ENCODE data around the gene UST. TPM values are rescaled to one million over a fixed set of nuclear protein-coding genes. Genes with fewer than 3 reads are reported as not detected.
"Not testable (repeated sequence)": the region's sequence is repeated elsewhere in the genome, so short reads cannot be mapped to it uniquely, and the experiment has no call there.

Gene UST
- total and polyA plus RNA-seq, 8 donors, result 3.7 to 20.9 (median 8.6) TPM

GRCh38 chr6:148760568-148761526 is 14.0 kb downstream of the UST start:
- peak in 2 of 6 donors; percentile 27 to 54 for DNase-seq
- intact Hi-C loops (cut with DNase I), result no loop called here
- TF ChIP-seq, protein P1, sequence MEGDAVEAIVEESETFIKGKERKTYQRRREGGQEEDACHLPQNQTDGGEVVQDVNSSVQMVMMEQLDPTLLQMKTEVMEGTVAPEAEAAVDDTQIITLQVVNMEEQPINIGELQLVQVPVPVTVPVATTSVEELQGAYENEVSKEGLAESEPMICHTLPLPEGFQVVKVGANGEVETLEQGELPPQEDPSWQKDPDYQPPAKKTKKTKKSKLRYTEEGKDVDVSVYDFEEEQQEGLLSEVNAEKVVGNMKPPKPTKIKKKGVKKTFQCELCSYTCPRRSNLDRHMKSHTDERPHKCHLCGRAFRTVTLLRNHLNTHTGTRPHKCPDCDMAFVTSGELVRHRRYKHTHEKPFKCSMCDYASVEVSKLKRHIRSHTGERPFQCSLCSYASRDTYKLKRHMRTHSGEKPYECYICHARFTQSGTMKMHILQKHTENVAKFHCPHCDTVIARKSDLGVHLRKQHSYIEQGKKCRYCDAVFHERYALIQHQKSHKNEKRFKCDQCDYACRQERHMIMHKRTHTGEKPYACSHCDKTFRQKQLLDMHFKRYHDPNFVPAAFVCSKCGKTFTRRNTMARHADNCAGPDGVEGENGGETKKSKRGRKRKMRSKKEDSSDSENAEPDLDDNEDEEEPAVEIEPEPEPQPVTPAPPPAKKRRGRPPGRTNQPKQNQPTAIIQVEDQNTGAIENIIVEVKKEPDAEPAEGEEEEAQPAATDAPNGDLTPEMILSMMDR (IDR thresholded peaks at IDR 0.05), result no peak
- Histone ChIP-seq H3K36me3 (no peaks in the 10 kb centered on the region), H3K27ac (peak overlapping the region in 2 of 4 donors; percentile 26 to 33), H3K9me3 (no peaks in the 10 kb centered on the region), H3K4me3 (no peak overlapping the region), H3K4me1 (no peaks in the 10 kb centered on the region), H3K27me3 (no peaks in the 10 kb centered on the region)
- no peak for FAIRE-seq
- 62 to 70% methylated on average over 14 of the region's 14 CpGs for WGBS, 2 donors
- ATAC-seq, result peak; percentile 55 to 79 (median 76)

DNA sequence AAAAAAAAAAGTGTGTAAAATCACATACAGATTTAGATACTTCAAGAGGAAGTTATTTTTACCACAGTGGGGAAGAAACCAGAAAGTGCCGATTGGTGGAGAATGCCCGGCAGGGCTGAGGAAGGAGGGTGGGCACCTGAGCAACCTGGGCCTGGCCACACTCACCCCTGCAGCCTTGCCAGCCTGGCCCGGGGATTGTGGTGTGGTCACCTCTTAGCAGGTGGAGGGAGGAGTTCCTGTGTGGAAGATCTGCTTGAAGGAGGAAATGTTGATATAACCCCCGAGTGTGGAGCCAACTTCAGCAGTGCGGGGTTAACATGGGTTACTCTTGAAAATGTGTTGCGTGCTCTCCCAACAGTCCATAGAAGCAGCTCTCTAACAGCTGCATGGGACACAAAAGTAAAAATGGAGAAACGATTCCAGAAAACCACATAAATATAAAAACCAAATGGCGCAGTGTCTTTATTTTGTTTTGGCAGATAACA is 14.7 kb downstream of the UST start:
- WGBS, 2 donors, result 55 to 56% methylated on average over 8 of the region's 8 CpGs
- no peaks in the 10 kb centered on the region for H3K27me3 ChIP-seq
- H3K36me3 ChIP-seq, result no peaks in the 10 kb centered on the region
- TF ChIP-seq, protein P1 (IDR thresholded peaks at IDR 0.05), result no peak
- intact Hi-C loops (cut with DNase I), result no loop called here
- H3K27ac ChIP-seq, result no peak overlapping the region
- DNase-seq (no peak), FAIRE-seq (no peak), ATAC-seq (peak; percentile 24 to 76 (median 45))
- no peaks in the 10 kb centered on the region for H3K9me3 ChIP-seq
- no peaks in the 10 kb centered on the region for H3K4me1 ChIP-seq
- H3K4me3 ChIP-seq, result no peak overlapping the region

DNA sequence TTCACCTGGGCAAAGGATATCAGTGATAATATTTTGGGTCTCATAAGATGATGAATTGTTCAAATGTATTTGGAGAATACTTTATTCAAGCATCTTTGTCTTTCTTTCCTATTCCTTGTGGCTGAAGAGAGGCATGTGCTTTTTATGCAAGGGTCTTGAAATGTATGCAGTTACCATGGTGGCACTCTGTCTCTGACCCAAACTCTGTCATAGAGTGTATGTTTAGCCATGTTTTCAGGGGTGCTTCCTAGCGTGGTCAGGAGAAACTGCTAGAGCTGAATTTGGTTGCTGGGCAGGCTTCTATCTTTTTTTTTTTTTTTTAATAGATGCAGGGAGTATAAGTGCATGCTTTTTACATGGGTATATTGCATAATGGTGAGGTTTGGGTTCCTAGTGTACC is 15.4 kb downstream of the UST start:
- intact Hi-C loops (cut with DNase I), result no loop called here
- no peak overlapping the region for H3K27ac ChIP-seq
- no peaks in the 10 kb centered on the region for H3K36me3 ChIP-seq
- FAIRE-seq, result no peak
- no peaks in the 10 kb centered on the region for H3K27me3 ChIP-seq
- TF ChIP-seq, protein P1 (IDR thresholded peaks at IDR 0.05), result no peak
- no peak overlapping the region for H3K4me3 ChIP-seq
- DNase-seq, result no peak
- no peaks in the 10 kb centered on the region for H3K9me3 ChIP-seq
- H3K4me1 ChIP-seq, result no peaks in the 10 kb centered on the region
- ATAC-seq, result no peak
- WGBS, 2 donors, result 91 to 100% methylated on average over 1 of the region's 1 CpG

GRCh38 chr6:148764259-148765020 is 17.6 kb downstream of the UST start:
- H3K9me3 ChIP-seq; H3K27me3 ChIP-seq; FAIRE-seq; H3K36me3 ChIP-seq; H3K4me3 ChIP-seq; DNase-seq; H3K27ac ChIP-seq; ATAC-seq; intact Hi-C loops (cut with DNase I); H3K4me1 ChIP-seq: not testable (repeated sequence)
- 71 to 83% methylated on average over 10 of the region's 10 CpGs for WGBS, 2 donors
